ENCODE results near the gene ATXN1. TPM values are rescaled to one million over a fixed set of nuclear protein-coding genes. Genes with fewer than 3 reads are reported as not detected.

Gene ATXN1
- total RNA-seq, 1 donor = 45.3 TPM

GRCh38 chr6:16729183-16729691 lies 32.0 kb downstream of the ATXN1 start:
- H3K4me3 ChIP-seq (ENCODE audit: low read depth, low read length) = no peak overlapping the region
- peak; percentile 70 for DNase-seq (ENCODE audit: low read depth)

GRCh38 chr6:16728513-16729182 lies 32.6 kb downstream of the ATXN1 start:
- no peak for DNase-seq (ENCODE audit: low read depth)
- no peak overlapping the region for H3K4me3 ChIP-seq (ENCODE audit: low read depth, low read length)
- TF ChIP-seq CTCF (IDR thresholded peaks at IDR 0.05; ENCODE audit: insufficient read depth, low read depth, low read length) = no peak

More at GRCh38 chr6:16729183-16729691, 32.0 kb downstream of the ATXN1 start:
- no peak for TF ChIP-seq CTCF (IDR thresholded peaks at IDR 0.05; ENCODE audit: insufficient read depth, low read depth, low read length)

- no peak for TF ChIP-seq CTCF (IDR thresholded peaks at IDR 0.05; ENCODE audit: insufficient read depth, low read depth, low read length)
- DNase-seq (ENCODE audit: low read depth) = peak; percentile 46
Measured at GRCh38 chr6:16727996-16728395, 33.3 kb downstream of the ATXN1 start.

GRCh38 chr6:16725145-16725864 lies 36.0 kb downstream of the ATXN1 start:
- peak; percentile 98 for DNase-seq (ENCODE audit: low read depth)

More at GRCh38 chr6:16727996-16728395, 33.3 kb downstream of the ATXN1 start:
- H3K4me3 ChIP-seq (ENCODE audit: low read depth, low read length) = no peak overlapping the region

GRCh38 chr6:16723826-16724225 lies 37.4 kb downstream of the ATXN1 start:
- no peak overlapping the region for H3K4me3 ChIP-seq (ENCODE audit: low read depth, low read length)
- DNase-seq (ENCODE audit: low read depth) = peak; percentile 95
- TF ChIP-seq CTCF (IDR thresholded peaks at IDR 0.05; ENCODE audit: insufficient read depth, low read depth, low read length) = no peak

More at GRCh38 chr6:16725145-16725864, 36.0 kb downstream of the ATXN1 start:
- H3K4me3 ChIP-seq (ENCODE audit: low read depth, low read length) = peak overlapping the region; percentile 28
- TF ChIP-seq CTCF (IDR thresholded peaks at IDR 0.05; ENCODE audit: insufficient read depth, low read depth, low read length) = no peak

GRCh38 chr6:16723402-16723801 lies 37.9 kb downstream of the ATXN1 start:
- no peak for TF ChIP-seq CTCF (IDR thresholded peaks at IDR 0.05; ENCODE audit: insufficient read depth, low read depth, low read length)
- DNase-seq (ENCODE audit: low read depth) = no peak
- H3K4me3 ChIP-seq (ENCODE audit: low read depth, low read length) = no peak overlapping the region
